IPS DF 6.9 (cell line): Measurements from ENCODE around the gene MMP15.

Experiments
- DNase-seq: peaks from one replicate; pipeline ENCODE4 v3.0.0-alpha.2; 2013; ENCODE audit warnings: low read depth, low spot score
- H3K27ac ChIP-seq: one replicate; pipeline ENCODE4 v1.5.1; 2013; ENCODE audit warnings: low read length, control low read depth
- H3K27me3 ChIP-seq: 2 replicates; pipeline ENCODE4 v1.6.1; 2013; ENCODE audit warnings: mild to moderate bottlenecking, low read length; ENCODE audit not compliant: control insufficient read depth, insufficient read depth
- H3K36me3 ChIP-seq: 2 replicates; pipeline ENCODE4 v1.6.1; 2013; ENCODE audit warnings: low read length; ENCODE audit not compliant: control insufficient read depth, insufficient read depth
- H3K4me1 ChIP-seq: 2 replicates; pipeline ENCODE4 v1.6.1; 2013; ENCODE audit warnings: low read length; ENCODE audit not compliant: control insufficient read depth, insufficient read depth
- H3K4me3 ChIP-seq: 2 replicates; pipeline ENCODE4 v1.5.1; 2013; ENCODE audit warnings: mild to moderate bottlenecking, low read length
- H3K9me3 ChIP-seq: 2 replicates; pipeline ENCODE4 v1.6.1; 2013; ENCODE audit warnings: low read length, inconsistent platforms; ENCODE audit not compliant: control insufficient read depth, insufficient read depth
- WGBS: extraction: QIAGEN DNeasy Blood & Tissue Kit; methylation state at CpG from one replicate; pipeline ENCODE4 v1.1.7; 2013; ENCODE audit warnings: mixed read lengths, missing lambda C conversion rate; ENCODE audit not compliant: insufficient read length, insufficient coverage; 5-methylcytosine and 5-hydroxymethylcytosine counted together

MMP15 gene

DNA sequence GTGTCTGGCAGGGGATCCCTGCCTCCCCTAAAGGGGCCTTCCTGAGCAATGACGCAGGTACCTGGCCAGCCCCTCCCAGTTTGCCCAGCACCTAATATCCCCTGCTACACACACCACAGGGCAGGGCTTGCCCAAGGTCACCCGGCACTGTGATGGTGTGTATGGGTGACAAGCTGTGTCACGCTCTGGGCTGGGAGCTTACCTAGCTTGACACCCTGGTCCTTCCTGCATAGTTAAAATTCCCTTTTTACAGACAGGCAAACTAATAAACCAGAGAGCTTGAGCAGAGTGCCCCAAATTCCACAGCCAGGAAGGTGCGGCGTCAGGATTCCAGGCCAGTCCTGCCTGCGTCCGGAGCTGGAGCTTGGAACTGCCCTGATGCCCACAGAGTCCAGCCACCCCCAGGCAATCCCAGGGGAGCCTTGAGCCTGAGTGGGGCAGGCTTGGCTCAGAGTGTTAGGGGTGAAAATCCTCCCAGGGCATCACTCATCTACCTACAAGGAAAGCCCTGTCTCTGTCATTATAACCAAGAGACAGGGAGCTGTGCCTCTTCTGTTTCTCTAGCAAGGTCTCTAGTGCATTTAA is 18.1 kb downstream of the MMP15 start:
- no peak for DNase-seq
- WGBS = no CpG with 5 or more reads among the region's 7 CpGs

DNA sequence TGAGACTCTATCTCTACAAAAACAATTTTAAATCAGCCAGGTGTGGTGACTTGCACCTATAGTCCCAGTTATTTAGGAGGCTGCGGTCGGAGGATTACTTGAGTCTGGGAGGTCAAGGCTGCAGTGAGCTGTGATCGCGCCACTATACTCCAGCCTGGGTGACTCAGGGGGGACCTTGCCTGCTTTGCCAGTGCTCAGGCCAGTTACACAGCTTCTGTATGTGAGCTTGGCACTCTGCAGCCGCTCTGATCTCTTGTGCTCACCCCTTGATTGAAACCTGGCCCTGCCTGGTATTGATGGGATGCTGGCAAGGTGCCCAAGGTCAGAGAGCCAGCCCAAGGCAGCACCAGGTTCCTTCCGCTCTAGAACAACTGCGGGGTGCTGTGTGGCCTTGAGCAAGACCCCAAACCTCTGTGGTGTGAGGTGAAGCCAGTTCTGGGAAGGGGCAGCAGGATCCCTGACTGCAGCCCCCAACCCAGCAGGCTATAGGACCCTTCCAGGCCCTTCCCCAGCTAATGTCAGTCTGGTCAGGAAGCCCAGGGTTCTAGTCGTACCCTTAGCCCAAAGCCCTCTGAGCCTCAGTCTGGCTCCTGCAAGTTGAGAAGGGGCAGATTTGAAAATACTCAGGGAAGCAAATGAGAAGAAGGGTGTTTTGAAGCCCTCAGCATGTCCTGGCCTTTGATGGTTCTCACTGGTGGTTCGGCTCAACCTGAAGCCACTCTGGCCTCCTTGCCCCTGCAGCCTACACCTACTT is 18.9 kb downstream of the MMP15 start:
- Histone ChIP-seq H3K4me1 (peaks cover 3% of the 10 kb centered on the region; the same call in 1 of the 2 replicates), H3K9me3 (no peaks in the 10 kb centered on the region), H3K27me3 (no peaks in the 10 kb centered on the region), H3K4me3 (no peak overlapping the region), H3K27ac (no peak overlapping the region), H3K36me3 (peaks cover 21% of the 10 kb centered on the region)
- no CpG with 5 or more reads among the region's 9 CpGs for WGBS
- no peak for DNase-seq

More for the DNA sequence above, 18.1 kb downstream of the MMP15 start:
- no peak overlapping the region for H3K27ac ChIP-seq
- H3K4me3 ChIP-seq = no peak overlapping the region
- no peaks in the 10 kb centered on the region for H3K9me3 ChIP-seq
- peaks cover 3% of the 10 kb centered on the region; the same call in 1 of the 2 replicates for H3K4me1 ChIP-seq
- H3K27me3 ChIP-seq = no peaks in the 10 kb centered on the region
- peaks cover 21% of the 10 kb centered on the region for H3K36me3 ChIP-seq

DNA sequence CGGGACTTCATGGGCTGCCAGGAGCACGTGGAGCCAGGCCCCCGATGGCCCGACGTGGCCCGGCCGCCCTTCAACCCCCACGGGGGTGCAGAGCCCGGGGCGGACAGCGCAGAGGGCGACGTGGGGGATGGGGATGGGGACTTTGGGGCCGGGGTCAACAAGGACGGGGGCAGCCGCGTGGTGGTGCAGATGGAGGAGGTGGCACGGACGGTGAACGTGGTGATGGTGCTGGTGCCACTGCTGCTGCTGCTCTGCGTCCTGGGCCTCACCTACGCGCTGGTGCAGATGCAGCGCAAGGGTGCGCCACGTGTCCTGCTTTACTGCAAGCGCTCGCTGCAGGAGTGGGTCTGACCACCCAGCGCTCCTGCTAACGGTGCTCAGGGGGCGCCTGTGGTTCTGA is 19.5 kb downstream of the MMP15 start:
- no CpG with 5 or more reads among the region's 31 CpGs for WGBS
- no peaks in the 10 kb centered on the region for H3K27me3 ChIP-seq
- no peaks in the 10 kb centered on the region for H3K9me3 ChIP-seq
- no peak for DNase-seq
- H3K4me3 ChIP-seq = no peak overlapping the region
- no peak overlapping the region for H3K27ac ChIP-seq
- H3K4me1 ChIP-seq = peaks cover 3% of the 10 kb centered on the region; the same call in 1 of the 2 replicates
- peaks cover 18% of the 10 kb centered on the region for H3K36me3 ChIP-seq

DNA sequence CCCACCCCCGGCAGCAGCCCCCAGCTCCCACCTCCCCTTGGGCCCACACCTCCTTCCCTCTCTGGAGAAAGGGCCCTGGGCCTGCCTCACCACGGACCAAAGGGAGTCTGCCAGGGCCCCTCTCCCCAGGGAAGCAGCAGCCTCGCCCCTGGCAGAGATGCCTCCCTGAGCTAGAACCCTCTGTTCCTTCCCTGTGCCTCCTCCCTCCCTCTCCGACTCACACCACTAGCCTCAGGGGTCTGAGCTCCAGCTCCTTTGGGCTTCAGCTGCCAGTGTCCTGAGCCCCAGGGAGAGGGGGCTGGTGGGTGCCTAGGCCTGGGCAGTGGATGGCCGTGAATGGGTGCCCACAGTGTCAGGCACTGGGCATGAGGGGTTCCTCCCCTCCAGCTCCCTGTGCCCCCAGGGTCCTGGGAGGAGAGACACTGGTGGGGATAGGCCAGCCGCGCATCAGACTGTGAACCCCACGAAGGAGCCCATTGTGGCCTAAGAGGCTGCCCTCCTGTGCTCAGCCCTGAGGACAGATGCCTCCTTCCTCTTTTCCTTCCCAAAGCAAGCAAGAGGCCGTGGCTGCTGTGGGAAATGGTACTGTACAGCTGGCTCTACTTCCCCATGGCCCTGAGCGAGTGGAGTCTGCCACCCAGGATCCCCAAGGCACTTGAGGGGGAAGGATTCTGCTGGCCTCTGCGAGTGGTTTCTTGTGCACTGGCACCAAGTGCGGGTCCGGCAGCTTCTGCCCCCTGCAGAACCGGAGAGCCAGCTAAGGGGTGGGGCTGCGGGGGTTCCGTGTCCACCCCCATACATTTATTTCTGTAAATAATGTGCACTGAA is 20.7 kb downstream of the MMP15 start:
- peaks cover 3% of the 10 kb centered on the region; the same call in 1 of the 2 replicates for H3K4me1 ChIP-seq
- no peaks in the 10 kb centered on the region for H3K9me3 ChIP-seq
- no peak overlapping the region for H3K27ac ChIP-seq
- H3K36me3 ChIP-seq = peaks cover 14% of the 10 kb centered on the region
- H3K27me3 ChIP-seq = no peaks in the 10 kb centered on the region
- DNase-seq = no peak
- no peak overlapping the region for H3K4me3 ChIP-seq
- WGBS = no CpG with 5 or more reads among the region's 16 CpGs

- Histone ChIP-seq H3K27me3 (no peaks in the 10 kb centered on the region), H3K4me3 (no peak overlapping the region), H3K4me1 (peaks cover 3% of the 10 kb centered on the region; the same call in 1 of the 2 replicates), H3K27ac (no peak overlapping the region), H3K9me3 (no peaks in the 10 kb centered on the region), H3K36me3 (peaks cover 13% of the 10 kb centered on the region)
- no peak for DNase-seq
- no CpG with 5 or more reads among the region's 6 CpGs for WGBS
These were observed 21.4 kb downstream of the MMP15 start for GRCh38 chr16:58046936-58047335.

- H3K4me3 ChIP-seq = no peak overlapping the region
- WGBS = no CpG with 5 or more reads among the region's 19 CpGs
- DNase-seq = no peak
These were observed 22.2 kb downstream of the MMP15 start for GRCh38 chr16:58047557-58048348.

GRCh38 chr16:58048494-58049231 is 23.1 kb downstream of the MMP15 start:
- Histone ChIP-seq H3K4me3 (no peak overlapping the region), H3K4me1 (peaks cover 3% of the 10 kb centered on the region; the same call in 1 of the 2 replicates), H3K27me3 (no peaks in the 10 kb centered on the region), H3K9me3 (no peaks in the 10 kb centered on the region), H3K36me3 (peaks cover 2% of the 10 kb centered on the region; the same call in 1 of the 2 replicates), H3K27ac (no peak overlapping the region)
- no CpG with 5 or more reads among the region's 13 CpGs for WGBS
- DNase-seq = no peak

More at GRCh38 chr16:58047557-58048348, 22.2 kb downstream of the MMP15 start:
- peaks cover 8% of the 10 kb centered on the region for H3K36me3 ChIP-seq
- peaks cover 3% of the 10 kb centered on the region; the same call in 1 of the 2 replicates for H3K4me1 ChIP-seq
- H3K27ac ChIP-seq = no peak overlapping the region
- no peaks in the 10 kb centered on the region for H3K27me3 ChIP-seq
- no peaks in the 10 kb centered on the region for H3K9me3 ChIP-seq

- Histone ChIP-seq H3K27ac (no peak overlapping the region), H3K4me3 (no peak overlapping the region), H3K27me3 (no peaks in the 10 kb centered on the region), H3K9me3 (no peaks in the 10 kb centered on the region), H3K4me1 (peaks cover 3% of the 10 kb centered on the region; the same call in 1 of the 2 replicates), H3K36me3 (no peaks in the 10 kb centered on the region; the same call in 1 of the 2 replicates)
- no peak for DNase-seq
- no CpG with 5 or more reads among the region's 17 CpGs for WGBS
These were observed 24.0 kb downstream of the MMP15 start for GRCh38 chr16:58049232-58050185.

GRCh38 chr16:58051296-58051695 is 25.7 kb downstream of the MMP15 start:
- Histone ChIP-seq H3K27me3 (no peaks in the 10 kb centered on the region), H3K36me3 (no peaks in the 10 kb centered on the region), H3K9me3 (no peaks in the 10 kb centered on the region), H3K4me1 (peaks cover 3% of the 10 kb centered on the region; the same call in 1 of the 2 replicates), H3K4me3 (no peak overlapping the region), H3K27ac (no peak overlapping the region)
- no peak for DNase-seq
- no CpG with 5 or more reads among the region's 2 CpGs for WGBS
